NCI-H1092 treated with DMSO at 0.1 percent for 48 hours (cell line): ENCODE results near the gene SYF2.

Experiments used
- DNase-seq: peaks from one replicate; lab custom pipeline; 2025; lab: John Stamatoyannopoulos, UW

The SYF2 gene

GRCh38 chr1:25183126-25183980 is 48.9 kb downstream of the SYF2 start:
- DNase-seq, result no peak

- no peak for DNase-seq
These were observed 49.7 kb downstream of the SYF2 start for GRCh38 chr1:25182629-25183028.

- DNase-seq, result no peak
These were observed 51.3 kb downstream of the SYF2 start for GRCh38 chr1:25180996-25181395.

GRCh38 chr1:25178917-25179561 is 53.3 kb downstream of the SYF2 start:
- no peak for DNase-seq

- DNase-seq, result no peak
These were observed 57.3 kb downstream of the SYF2 start for GRCh38 chr1:25174730-25175612.

- no peak for DNase-seq
These were observed 58.0 kb downstream of the SYF2 start for GRCh38 chr1:25174363-25174729.

- DNase-seq, result no peak
These were observed 58.4 kb downstream of the SYF2 start for GRCh38 chr1:25173809-25174340.
